ENCODE results near the gene YY1.
"Not testable (repeated sequence)": the region's sequence is repeated elsewhere in the genome, so short reads cannot be mapped to it uniquely, and the experiment has no call there.

YY1 gene

GRCh38 chr14:100203962-100204834, 34.7 kb upstream of the YY1 start:
- H3K9me3 ChIP-seq = no peaks in the 10 kb centered on the region
- H3K4me1 ChIP-seq = no peaks in the 10 kb centered on the region; the same call in 1 of the 2 replicates
- H3K36me3 ChIP-seq = no peaks in the 10 kb centered on the region
- TF ChIP-seq, protein P1, sequence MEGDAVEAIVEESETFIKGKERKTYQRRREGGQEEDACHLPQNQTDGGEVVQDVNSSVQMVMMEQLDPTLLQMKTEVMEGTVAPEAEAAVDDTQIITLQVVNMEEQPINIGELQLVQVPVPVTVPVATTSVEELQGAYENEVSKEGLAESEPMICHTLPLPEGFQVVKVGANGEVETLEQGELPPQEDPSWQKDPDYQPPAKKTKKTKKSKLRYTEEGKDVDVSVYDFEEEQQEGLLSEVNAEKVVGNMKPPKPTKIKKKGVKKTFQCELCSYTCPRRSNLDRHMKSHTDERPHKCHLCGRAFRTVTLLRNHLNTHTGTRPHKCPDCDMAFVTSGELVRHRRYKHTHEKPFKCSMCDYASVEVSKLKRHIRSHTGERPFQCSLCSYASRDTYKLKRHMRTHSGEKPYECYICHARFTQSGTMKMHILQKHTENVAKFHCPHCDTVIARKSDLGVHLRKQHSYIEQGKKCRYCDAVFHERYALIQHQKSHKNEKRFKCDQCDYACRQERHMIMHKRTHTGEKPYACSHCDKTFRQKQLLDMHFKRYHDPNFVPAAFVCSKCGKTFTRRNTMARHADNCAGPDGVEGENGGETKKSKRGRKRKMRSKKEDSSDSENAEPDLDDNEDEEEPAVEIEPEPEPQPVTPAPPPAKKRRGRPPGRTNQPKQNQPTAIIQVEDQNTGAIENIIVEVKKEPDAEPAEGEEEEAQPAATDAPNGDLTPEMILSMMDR (IDR thresholded peaks at IDR 0.05; ENCODE audit: low read depth, low read length) = no peak
- no peak overlapping the region for H3K4me3 ChIP-seq (ENCODE audit: low read depth, low read length)
- H3K27me3 ChIP-seq = no peaks in the 10 kb centered on the region
- no peak for DNase-seq

DNA sequence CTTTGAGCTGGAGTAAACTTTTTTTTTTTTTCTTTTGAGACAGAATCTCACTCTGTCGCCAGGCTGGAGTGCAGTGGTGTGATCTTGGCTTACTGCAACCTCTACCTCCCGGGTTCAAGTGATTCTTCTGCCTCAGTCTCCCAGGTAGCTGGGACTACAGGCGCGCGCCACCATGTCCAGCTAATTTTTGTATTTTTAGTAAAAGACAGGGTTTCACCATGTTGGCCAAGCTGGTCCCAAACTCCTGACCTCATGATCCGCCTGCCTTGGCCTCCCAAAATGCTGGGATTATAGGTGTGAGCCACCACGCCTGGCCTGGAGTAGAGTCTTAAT, 34.1 kb upstream of the YY1 start:
- not testable (repeated sequence) for H3K4me1 ChIP-seq; DNase-seq; H3K27me3 ChIP-seq; H3K4me3 ChIP-seq (ENCODE audit: low read depth, low read length); H3K36me3 ChIP-seq; H3K9me3 ChIP-seq

GRCh38 chr14:100207588-100207987, 31.4 kb upstream of the YY1 start:
- H3K4me3 ChIP-seq (ENCODE audit: low read depth, low read length); DNase-seq; H3K4me1 ChIP-seq; H3K27me3 ChIP-seq; H3K36me3 ChIP-seq; H3K9me3 ChIP-seq: not testable (repeated sequence)

DNA sequence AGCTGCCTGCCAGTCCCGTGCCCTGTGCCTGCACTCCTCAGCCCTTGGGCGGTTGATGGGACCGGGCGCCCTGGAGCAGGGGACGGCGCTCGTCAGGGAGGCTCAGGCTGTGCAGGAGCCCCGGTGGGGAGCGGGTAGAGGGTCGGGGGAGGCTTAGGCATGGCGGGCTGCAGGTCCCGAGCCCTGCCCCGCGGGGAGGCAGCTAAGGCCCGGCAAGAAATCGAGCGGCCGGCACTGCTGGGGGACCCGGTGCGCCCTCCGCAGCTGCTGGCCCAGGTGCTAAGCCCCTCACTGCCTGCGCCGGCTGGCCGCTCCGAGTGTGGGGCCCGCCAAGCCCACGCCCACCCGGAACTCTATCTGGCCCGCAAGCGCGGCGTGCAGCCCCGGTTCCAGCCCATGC, 30.8 kb upstream of the YY1 start:
- H3K9me3 ChIP-seq; H3K4me1 ChIP-seq; H3K27me3 ChIP-seq; DNase-seq; H3K36me3 ChIP-seq; H3K4me3 ChIP-seq (ENCODE audit: low read depth, low read length): not testable (repeated sequence)

GRCh38 chr14:100211366-100211765, 27.6 kb upstream of the YY1 start:
- Histone ChIP-seq H3K4me3 (ENCODE audit: low read depth, low read length) (no peak overlapping the region), H3K36me3 (no peaks in the 10 kb centered on the region), H3K27me3 (no peaks in the 10 kb centered on the region), H3K4me1 (no peaks in the 10 kb centered on the region), H3K9me3 (no peaks in the 10 kb centered on the region)
- DNase-seq = no peak
- TF ChIP-seq, protein P1 (IDR thresholded peaks at IDR 0.05; ENCODE audit: low read depth, low read length) = no peak

DNA sequence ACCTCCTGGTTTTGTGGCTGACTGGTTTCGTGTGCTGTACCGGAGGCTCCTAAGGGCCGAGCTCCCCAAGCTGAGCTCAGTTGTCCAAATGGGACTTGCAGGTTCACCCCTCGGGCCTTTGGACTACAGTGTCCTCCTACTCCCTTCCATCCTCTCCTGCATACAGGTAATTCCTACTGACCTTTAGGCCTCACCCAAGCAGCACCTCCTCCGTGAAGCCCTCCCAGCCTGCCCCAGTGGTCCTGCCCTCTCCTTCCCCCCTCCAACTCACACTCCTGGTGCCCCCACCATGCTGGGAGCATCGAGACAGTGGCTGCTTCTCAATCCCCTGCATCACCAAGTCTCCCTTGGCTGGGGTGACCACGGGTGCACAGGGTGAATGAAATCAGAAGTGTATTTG, 27.1 kb upstream of the YY1 start:
- TF ChIP-seq, protein P1 (IDR thresholded peaks at IDR 0.05; ENCODE audit: low read depth, low read length) = no peak
- Histone ChIP-seq H3K27me3 (no peaks in the 10 kb centered on the region), H3K4me1 (no peaks in the 10 kb centered on the region), H3K36me3 (no peaks in the 10 kb centered on the region), H3K9me3 (no peaks in the 10 kb centered on the region), H3K4me3 (ENCODE audit: low read depth, low read length) (no peak overlapping the region)
- no peak for DNase-seq

GRCh38 chr14:100212476-100213333, 26.2 kb upstream of the YY1 start:
- no peaks in the 10 kb centered on the region for H3K27me3 ChIP-seq
- no peaks in the 10 kb centered on the region for H3K36me3 ChIP-seq
- TF ChIP-seq, protein P1 (IDR thresholded peaks at IDR 0.05; ENCODE audit: low read depth, low read length) = no peak
- no peak for DNase-seq
- H3K9me3 ChIP-seq = no peaks in the 10 kb centered on the region
- no peak overlapping the region for H3K4me3 ChIP-seq (ENCODE audit: low read depth, low read length)
- no peaks in the 10 kb centered on the region for H3K4me1 ChIP-seq

Measured in BE2C (cell line).